Activated CD4-positive, CD25-positive, alpha-beta regulatory T cell treated with anti-CD3 and anti-CD28 coated beads, Interleukin-2, amount 50 U/mL, for 72 hours (primary cell): ENCODE measurements around the gene PCDHA7.
"Not testable (repeated sequence)": the region's sequence is repeated elsewhere in the genome, so short reads cannot be mapped to it uniquely, and the experiment has no call there.

Experiments used
- DNase-seq: peaks from one replicate; pipeline ENCODE4 v3.0.0; 2021

PCDHA7 gene

GRCh38 chr5:140862441-140863295 is 28.6 kb downstream of the PCDHA7 start:
- DNase-seq = no peak

GRCh38 chr5:140868721-140869554 is 34.9 kb downstream of the PCDHA7 start, which contains the start of gene PCDHA11:
PCDHA11 (plus strand) TSS chr5:140868957; CDS start chr5:140869104, 147 bp downstream.
- DNase-seq = no peak

GRCh38 chr5:140869555-140869886 is 35.5 kb downstream of the PCDHA7 start:
- DNase-seq = no peak

GRCh38 chr5:140870221-140871201 is 36.4 kb downstream of the PCDHA7 start:
- DNase-seq = no peak

GRCh38 chr5:140875085-140876065 is 41.3 kb downstream of the PCDHA7 start, which contains the start of gene PCDHA12:
PCDHA12 (plus strand) TSS chr5:140875308; CDS start chr5:140875473, 165 bp downstream.
- no peak for DNase-seq

- not testable (repeated sequence) for DNase-seq
Observed at GRCh38 chr5:140876541-140877261, 42.6 kb downstream of the PCDHA7 start.

- DNase-seq = no peak
Observed at GRCh38 chr5:140877262-140877581, 43.2 kb downstream of the PCDHA7 start.

GRCh38 chr5:140881889-140882590 is 48.0 kb downstream of the PCDHA7 start, which contains the start of gene PCDHA13:
PCDHA13 (plus strand) TSS chr5:140882124; CDS start chr5:140882269, 145 bp downstream.
- DNase-seq = no peak

- no peak for DNase-seq
Observed at GRCh38 chr5:140882591-140882899, 48.5 kb downstream of the PCDHA7 start.

- DNase-seq = no peak
Observed at GRCh38 chr5:140883373-140883772, 49.3 kb downstream of the PCDHA7 start.

GRCh38 chr5:140883927-140884697 is 50.0 kb downstream of the PCDHA7 start:
- no peak for DNase-seq
